LoVo (cell line): Measurements from ENCODE around the gene TM4SF4.

Source experiments
- DNase-seq: peaks from one replicate; pipeline ENCODE4 v3.0.0-alpha.2; 2016; ENCODE audit warnings: low spot score

TM4SF4 gene

DNA sequence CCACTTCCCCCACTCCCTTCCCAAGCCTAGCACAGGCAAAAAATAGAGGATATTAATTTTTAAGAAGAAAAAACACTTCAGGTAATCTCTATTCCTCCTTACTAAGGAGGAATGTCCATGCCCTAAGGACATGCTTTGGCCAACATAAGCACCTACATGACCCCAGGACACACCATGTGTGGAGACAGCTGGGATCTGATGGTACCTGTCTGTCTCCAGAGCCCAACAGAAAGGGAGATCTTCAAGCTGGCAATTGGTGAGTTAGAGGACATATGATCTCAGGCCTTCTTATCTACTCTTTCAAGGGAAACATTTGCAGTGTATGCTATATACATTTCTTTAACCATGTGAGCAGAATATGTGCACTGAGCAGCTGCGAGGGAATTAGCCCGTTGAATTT, 7.0 kb downstream of the TM4SF4 start:
- no peak for DNase-seq

DNA sequence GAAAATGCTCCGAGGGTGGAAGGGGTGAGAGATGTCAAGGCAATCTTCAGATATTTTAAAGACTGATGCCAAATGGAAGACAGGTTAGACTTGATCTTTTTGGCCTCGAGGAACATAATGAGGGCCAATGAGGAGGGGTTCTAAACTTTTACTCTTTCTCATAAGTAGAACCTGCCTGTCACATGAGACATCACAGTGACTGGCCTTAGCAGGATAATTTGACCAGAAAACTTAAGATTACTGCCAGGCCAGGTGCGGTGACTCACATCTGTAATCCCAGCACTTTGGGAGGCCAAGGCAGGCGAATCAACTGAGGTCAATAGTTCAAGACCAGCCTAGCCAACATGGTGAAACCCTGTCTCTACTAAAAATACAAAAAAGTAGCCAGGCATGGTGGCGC, 12.2 kb downstream of the TM4SF4 start:
- DNase-seq, result no peak

DNA sequence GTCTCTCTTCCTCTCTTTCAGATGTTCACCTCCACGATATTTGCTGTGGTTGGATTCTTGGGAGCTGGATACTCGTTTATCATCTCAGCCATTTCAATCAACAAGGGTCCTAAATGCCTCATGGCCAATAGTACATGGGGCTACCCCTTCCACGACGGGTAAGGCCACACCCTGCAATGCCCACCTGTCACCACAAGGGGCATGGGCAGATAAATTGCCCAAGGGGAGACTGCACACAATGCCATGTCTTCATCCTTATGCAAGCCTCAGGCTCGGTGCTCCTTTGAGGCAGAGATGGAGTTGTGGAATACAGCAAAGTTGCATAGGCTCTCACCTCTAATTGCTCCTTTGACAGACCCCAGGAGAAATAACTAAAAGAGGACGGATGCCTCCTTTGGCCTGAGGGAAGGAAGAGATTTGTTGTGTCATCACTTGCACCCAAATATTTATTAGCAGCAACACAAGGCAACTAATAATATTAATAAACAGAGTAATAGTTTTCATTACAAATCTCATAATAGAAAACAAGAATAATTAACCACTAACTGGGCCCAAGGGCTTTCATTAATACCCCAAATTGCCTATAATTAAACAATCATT, 13.2 kb downstream of the TM4SF4 start:
- no peak for DNase-seq

DNA sequence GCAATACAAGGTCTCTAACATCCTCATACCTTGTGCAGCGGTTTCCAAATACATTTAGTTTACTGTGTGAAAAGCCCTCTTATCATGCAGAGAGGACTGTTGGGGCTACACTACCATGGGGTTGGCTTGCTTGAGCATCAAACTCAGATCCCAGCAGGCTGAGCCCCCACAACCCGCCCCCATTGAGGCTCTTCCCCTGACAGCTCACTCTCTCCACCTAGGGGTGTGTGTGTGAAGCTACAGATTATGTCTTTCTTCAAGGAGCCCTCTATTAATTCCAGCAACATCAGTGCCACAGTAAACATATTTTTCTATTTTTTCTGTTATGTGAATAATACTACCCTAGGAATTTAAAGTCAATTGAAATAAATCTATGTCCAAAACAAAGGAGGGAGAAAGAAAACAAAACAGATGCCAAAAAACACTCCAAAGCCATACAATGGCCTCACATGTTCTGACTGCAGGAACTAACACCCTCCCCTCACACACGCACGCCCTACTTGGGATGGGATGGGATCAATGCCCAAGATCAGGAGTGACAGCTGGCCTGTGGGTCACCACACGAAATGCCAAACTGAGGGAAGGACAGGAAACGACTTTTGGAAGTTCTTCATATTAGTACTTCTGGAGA, 14.7 kb downstream of the TM4SF4 start:
- DNase-seq, result no peak

DNA sequence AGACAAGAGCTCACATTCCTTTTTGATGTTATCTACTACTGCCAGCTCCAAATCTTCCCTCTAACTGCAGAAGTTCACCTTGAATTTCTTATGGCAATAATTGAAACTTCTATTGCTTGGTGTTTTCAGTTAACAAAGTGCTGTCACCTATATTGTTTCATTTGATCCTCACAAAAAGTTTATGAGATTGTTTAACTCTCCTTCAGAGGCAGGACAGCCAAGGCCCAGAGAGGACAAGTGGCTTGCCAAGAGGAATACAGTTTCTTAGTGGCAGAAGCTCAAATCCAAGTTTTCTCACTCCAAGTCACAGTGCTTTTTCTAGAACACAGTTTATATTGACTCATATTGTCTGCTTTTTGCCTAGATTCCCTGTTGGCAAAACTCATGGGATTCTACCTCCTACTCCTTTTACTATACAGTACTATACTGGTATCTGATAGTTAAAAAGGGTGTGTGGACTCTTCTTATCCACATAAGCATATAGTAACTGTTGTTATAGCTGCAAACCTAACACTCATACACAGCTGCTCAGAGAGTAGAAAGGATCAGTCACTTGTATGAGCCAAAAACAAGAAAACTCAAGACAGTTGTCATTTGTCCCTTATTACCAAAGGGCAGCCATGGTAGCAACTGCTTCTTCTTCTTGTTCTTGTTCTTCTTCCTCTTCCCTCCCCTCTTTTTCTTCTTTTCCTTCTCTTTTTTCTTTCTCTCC, 15.9 kb downstream of the TM4SF4 start:
- DNase-seq, result no peak

DNA sequence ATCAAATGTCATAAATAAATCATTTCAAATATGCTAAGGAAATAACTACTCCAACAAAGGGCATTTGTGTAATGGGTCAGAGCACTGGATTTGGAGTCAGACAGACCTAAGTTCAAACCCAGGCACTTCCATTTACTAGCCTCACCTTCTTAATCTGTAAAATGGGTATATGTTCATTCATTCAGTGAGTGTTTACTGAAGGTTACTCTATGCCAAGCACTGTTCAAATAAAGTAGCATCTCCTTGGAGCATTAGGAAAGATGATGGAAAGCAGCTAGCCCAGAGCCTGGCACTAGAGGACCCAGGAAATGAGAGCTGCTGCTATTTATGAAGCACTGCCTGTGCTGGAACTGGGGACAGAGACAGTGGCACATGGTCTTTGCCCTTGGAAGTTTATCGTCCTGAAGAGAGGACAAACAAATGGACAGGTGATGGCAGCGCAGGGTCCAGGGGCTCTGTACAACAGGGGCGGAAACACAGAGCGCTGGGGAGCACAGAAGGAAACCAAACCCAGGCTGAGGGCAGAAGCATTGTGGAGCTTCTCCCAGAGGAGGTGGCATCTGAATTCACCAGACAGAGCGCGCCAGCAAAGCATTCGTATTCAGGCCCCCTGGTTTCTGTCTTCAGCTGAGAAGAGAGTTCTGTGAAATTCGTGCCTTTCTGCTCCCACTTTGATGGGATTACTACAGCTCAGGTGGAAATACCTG, 19.0 kb downstream of the TM4SF4 start:
- DNase-seq, result no peak

DNA sequence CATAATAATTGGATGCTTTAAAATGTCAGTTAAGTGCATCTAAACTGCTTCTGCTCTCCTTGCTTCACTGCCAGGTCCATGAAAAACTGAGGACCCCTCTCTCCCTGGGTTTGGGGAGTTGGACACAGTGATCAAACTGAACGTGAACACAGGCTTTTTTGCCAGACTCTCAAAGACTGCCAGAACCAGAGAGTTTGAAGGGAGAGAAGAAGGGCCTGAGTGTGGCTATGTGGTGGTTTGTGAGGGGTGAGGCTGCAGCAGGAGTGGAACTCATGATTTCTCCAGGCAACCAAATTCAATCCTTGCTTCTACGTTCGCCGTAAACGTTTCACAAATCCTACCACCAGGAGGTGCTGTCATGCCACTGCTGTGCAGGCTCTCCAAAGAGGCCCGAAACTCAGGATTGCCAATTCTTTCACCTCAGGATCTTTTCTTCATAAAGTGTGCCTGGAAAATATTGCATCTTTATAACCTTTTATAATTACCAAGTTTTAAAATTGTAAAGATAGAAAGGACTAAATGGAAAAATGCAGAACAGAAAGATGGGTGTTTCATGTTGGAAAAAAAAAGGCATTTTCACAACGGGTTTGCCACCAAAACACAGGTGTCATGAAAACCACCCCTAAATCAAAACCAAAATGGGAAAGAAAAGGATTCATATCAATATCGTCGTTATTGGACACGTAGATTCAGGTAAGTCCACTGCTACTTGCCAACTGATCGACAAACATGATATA, 19.7 kb downstream of the TM4SF4 start:
- DNase-seq, result peak; percentile 67

DNA sequence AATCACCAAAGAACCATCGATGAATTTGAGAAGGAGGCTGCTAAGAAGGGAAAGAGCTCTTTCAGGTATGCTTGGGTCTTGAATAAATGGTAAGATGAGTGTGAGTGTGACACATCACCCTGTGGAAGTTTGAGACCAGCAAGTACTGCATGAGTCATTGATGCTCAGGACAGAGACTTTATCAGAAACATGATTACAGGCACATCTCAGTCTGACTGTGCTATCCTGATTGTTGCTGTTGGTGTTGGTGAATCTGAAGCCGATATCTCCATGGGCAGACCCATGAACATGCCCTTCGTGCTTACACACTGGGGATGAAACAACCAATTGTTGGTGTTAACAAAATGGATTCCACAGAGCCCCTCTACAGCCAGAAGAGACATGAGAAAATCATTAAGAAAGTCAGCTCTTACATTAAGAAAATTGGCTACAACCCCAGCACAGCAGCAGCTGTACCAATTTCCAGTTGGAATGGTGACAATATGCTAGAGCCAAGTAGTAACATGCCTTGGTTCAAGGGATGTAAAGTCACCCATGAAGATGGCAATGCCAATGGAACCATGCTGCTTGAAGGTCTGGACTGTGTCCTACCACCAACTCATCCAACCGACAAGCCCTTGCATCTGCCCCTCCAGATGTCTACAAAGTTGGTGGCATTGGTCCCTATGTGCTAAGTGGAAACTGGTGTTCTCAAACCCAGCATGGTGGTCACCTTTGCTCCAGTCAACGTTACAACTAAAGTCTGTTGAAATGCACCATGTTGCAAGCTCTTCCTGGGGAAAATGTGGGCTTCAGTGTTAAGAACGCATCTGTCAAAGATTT, 20.5 kb downstream of the TM4SF4 start:
- DNase-seq, result no peak

DNA sequence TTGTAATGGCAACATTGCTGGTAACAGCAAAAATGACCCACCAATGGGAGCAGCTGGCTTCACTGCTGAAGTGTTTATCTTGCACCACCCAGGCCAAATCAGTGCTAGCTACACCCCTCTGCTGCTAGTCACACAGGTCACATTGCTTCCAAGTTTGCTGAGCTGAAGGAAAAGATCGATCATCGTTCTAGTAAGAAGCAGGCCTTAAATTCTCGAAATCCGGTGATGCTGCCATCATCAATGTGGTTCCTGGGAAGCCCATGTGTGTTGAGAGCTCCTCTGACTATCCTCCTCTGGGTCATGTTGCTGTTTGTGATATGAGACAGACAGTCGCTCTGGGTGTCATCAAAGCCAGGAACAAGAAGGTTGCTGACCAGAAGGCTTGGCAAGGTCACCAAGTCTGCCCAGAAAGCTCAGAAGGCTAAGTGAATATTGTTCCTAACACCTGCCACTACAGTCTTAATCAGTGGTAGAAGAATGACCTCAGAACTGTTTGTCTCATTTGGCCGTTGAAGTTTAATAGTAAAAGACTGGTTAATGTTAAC, 21.2 kb downstream of the TM4SF4 start:
- DNase-seq, result no peak

DNA sequence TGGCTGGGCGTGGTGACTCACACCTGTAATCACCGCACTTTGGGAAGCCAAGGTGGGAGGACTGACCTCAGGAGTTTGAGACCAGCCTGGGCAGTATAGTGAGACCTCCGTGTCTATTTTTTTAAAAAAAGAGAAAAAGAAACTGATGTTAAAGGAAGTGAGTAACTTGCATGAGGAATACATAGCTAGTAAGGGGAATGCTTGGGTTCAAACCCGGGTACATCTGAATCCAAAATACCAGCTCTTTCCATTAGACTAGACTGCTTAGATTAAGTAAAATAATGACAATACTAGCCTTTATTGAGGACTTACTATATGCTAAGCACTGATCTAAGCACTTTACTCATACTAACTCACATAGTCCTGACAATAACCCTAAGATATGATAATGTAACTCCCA, 22.4 kb downstream of the TM4SF4 start:
- no peak for DNase-seq

DNA sequence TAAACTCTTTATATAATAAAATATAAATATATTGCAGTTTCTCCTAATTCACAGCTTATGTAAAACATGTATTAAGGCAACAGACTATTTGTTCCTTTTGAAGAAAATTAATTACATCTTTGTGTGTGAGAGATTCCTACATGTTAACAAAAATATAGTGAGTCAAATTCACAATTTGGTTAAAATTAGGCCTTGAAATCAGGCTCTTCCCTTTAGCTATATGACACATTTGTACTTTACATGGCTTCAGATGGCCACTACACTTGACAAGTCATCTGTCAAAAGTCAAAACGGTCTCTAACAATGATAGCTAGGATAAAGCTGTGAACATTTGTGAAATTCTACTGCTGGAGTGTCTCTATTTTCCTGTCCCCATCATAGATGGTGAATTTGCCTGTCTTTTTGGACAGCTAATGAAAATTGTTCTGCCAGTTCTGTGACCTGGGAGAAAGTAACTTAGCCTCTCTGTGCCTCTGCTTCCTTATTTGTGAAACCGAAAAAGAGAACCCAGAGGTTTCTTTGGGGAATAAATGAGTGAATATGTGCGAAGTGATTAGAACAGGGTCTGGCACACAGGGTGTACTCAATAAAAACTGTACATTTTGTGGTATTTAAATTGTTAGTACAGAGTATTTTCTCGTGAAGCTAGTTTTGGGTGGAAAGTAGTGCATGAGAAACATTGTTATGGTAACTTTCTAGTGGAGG, 23.6 kb downstream of the TM4SF4 start:
- DNase-seq, result no peak

DNA sequence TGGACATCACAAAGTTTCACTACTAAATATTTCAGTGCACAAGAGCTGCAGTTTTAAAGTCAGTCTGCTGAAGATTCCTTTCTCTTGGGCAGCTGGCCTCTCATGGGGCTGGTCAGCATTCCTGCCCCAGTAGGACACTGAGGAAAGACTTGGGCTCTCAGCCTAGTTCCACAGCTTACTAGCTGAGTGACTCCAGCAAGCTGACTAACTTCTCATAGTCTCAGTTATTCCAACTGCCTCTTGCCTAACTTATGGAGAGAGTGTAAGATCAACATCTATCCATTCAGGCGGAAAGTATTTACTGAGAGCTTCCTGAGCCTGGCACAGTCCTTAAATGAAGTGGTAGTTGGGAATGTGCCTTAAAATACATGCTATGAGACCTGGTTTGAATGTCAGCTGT, 27.0 kb downstream of the TM4SF4 start:
- no peak for DNase-seq

DNA sequence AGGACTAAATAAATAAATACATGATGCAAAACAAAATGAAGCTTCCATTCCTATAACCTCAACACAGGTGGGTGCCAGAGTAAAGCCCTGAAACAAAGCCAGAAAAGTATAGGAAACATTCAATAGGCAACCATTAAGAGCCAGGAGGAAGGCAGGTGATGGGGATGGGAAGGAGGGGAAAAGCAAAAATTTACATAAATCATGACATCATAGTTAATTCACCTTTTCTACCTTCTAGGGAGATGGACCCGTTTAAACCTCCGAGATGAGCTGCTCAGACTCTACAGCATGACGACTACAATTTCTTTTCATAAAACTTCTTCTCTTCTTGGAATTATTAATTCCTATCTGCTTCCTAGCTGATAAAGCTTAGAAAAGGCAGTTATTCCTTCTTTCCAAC, 27.9 kb downstream of the TM4SF4 start:
- DNase-seq, result no peak

DNA sequence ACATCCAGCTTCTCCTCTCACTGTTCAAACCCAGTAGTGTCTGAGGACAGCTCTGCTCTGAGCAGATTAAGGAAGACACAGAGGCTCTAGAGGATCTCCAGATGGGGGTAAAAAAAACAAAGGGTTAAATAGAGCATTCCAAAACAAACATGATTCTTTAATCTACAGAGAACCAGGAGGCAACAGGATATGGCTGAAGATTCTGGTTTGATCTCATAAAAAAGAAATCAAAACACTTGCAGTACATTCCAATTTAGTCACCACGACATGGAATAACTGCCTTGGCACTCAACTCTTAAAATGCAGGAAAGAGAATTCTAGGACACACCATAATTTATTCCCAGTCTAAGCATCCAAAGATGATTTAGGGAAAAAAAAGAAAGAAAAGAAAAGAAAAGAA, 32.0 kb downstream of the TM4SF4 start:
- DNase-seq, result no peak

DNA sequence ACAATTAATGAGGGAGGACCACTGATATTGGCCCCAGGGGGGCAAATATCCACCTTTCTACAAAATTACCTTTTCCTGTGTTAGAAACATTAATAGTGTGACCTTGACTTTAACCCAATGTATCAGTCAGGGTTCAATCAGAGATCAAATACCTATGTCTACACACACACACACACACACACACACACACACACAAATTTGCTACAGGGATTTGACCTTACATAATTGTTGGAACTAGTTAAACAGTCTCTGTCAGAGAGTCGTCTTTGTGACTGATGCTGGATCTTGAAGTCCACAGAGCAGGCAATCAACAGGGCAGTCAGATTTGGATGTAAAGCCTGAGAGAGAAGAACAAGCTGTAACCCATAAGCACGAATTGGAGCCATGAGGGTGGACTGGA, 32.5 kb downstream of the TM4SF4 start:
- no peak for DNase-seq

DNA sequence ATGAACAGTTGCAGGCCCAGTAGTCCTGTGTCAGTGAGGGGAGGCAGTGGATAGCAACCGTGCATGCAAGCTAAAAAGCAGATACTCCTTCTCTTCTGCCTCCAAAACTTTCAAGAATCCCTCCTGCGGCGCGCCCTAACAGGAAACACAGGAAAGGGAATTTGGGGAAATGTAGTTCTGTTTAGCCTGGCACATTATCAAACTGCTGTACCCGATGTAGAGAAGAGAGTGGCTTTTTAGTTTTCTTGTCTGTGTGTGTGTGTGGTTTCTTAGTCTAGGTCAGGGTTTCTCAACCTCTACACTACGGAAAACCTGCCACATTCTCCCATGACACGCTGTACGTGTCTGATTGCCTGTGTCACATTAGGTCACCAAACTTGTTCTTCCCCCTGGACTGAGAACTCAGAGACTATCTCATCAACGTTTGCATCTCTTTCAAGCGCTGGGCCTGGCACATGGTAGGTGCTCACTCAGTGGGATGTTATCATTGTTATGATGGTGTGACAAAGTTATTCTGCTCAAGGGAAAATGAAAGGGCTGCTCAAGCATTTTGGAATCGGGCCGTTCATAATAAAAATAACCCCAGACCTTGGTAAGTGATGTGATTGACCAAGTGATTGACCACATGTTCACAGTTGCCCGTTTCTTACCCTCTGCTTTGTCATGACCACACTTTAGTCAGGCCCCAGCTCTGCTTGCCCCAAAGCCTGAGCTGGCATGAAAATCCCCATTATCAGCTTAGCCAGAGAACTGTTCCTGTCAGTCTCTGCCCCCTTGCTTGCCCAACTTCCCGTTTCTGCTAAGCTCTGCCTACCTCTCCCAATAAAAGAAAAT, 33.2 kb downstream of the TM4SF4 start:
- DNase-seq, result no peak

DNA sequence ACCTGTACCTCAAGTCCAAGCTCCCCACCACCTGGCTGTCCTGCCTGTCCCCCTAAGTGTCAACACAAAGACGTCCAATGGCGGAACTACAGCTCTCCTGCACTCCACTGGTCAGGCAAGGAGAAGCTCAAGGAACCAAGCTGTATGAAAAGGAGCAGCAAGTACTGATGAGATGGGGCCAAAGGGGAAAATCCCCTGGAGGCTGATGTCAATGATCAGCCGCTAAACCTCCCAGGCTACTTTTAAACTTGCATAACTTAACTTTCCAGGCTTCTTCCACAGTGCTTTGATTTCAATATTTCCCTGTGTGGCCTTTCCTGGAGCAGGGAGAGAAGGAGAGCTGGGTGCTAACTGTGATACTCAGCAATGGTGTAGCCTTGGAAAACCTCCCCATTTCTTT, 35.0 kb downstream of the TM4SF4 start:
- no peak for DNase-seq

DNA sequence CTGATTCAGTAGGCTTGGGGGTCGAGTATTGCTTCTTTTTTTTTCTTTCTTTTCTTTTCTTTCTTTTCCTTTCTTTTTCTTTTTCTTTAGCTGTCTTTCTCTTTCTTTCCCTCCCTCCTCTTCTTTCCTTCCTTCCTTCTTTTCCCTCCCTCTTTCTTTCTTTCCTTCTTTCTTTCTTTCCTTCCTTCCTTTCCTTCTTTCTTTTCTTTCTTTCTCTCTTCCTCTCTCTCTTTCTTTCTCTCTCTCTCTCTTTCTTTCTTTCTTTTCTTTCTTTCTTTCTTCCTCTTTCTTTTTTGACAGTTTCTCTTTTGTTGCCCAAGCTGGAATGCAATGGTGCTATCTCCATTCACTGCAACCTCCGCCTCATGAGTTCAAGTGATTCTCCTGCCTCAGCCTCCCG, 36.0 kb downstream of the TM4SF4 start:
- DNase-seq, result no peak

DNA sequence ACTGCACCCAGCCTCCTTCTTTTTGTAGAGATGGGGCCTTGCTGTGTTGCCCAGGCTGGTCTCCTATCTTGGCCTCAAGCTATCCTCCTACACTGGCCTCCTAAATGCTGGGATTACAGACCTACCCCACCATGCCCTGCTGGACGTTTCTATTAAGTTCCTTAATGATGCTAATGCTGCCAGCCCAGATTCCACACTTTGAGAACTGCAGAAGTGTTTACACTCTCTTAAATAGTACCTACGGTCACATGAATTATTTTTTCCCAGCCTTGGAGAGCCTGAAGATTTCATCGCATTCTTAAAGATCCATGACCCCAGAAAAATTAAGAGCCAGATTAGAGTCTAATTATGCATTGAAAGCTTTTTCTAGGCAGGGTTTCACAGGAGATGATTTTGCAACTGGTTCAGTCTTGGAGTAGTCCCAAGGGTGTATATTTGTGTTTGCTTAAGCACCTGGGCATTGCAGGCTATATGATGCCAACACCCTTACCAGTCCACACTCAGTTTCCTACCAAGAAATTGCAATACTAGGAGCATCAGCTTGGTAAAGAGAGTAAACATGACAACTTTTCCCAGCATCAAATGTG, 36.6 kb downstream of the TM4SF4 start:
- DNase-seq, result no peak
